Endothelial cell of umbilical vein (primary cell): ENCODE results near the gene CPNE8. TPM values are rescaled to one million over a fixed set of nuclear protein-coding genes. Genes with fewer than 3 reads are reported as not detected.

ENCODE experiments used
- BruUV-seq: library from RNA; stranded (reverse); fragments of 400-500 nt; replicated peaks from 2 replicates; lab custom pipeline; 2021; lab: Mats Ljungman, UMichigan
- CTCF ChIA-PET: fragments of 300-600, 350-600 bp; sonication (Branson Sonifier 250); formaldehyde crosslinking; loops from one replicate; lab custom pipeline; 2021; ENCODE audit warnings: antibody characterized with exemption, inconsistent platforms; lab: Charles Lee
- POLR2A ChIA-PET: fragments of 300-600, 350-600 bp; sonication (Branson Sonifier 250); formaldehyde crosslinking; loops from one replicate; lab custom pipeline; 2021; ENCODE audit warnings: antibody characterized with exemption, inconsistent platforms; lab: Charles Lee
- DNase-seq: peaks from one replicate; pipeline ENCODE4 v3.0.0-alpha.2; 2011; ENCODE audit warnings: low read depth, low spot score
- FAIRE-seq: peaks from 2 replicates; lab custom pipeline; 2011; peaks lifted over from hg19 to GRCh38; lab: Jason Lieb, UNC
- H2AFZ ChIP-seq: 2 replicates; pipeline ENCODE4 v1.6.0; 2012; ENCODE audit warnings: low read depth, low read length, control low read depth, inconsistent platforms
- H3K27ac ChIP-seq: 2 replicates; pipeline ENCODE4 v1.5.1; 2011; ENCODE audit warnings: low read depth, mild to moderate bottlenecking, control low read depth, low read length, moderate library complexity; ENCODE audit not compliant: insufficient read depth
- H3K27me3 ChIP-seq, 2 experiments: 2 replicates each; pipeline versions ENCODE4 v1.6.0 to v1.6.1; 2011; ENCODE audit warnings: low read length in 2 of 2, mixed read lengths in 1 of 2; ENCODE audit not compliant: control insufficient read depth in 2 of 2, insufficient read depth in 2 of 2
- H3K36me3 ChIP-seq, 2 experiments: 2 replicates in 1 of 2; 3 replicates in 1 of 2; pipeline ENCODE4 v1.5.1; 2011; ENCODE audit warnings: low read length in 2 of 2, mild to moderate bottlenecking in 1 of 2, moderate library complexity in 1 of 2; ENCODE audit not compliant: control insufficient read depth in 2 of 2, insufficient read depth in 2 of 2; ENCODE audit errors: extremely low read depth in 1 of 2
- H3K4me1 ChIP-seq: 3 replicates; pipeline ENCODE4 v1.5.1; 2011; ENCODE audit warnings: mild to moderate bottlenecking, low read length; ENCODE audit not compliant: control insufficient read depth, insufficient read depth; ENCODE audit errors: extremely low read depth
- H3K4me2 ChIP-seq: 2 replicates; pipeline ENCODE4 v1.6.1; 2011; ENCODE audit warnings: low read length, control low read depth, mixed read lengths; ENCODE audit not compliant: insufficient read depth
- H3K4me3 ChIP-seq, 3 experiments: fragments of 200-600 bp in 1 of 3; sonication (generic), shearing (Covaris generic) in 1 of 3; replicated peaks in 1 of 3; 2 replicates each; pipeline ENCODE4 v1.5.1; 2011 to 2016; ENCODE audit warnings: control low read depth in 3 of 3, low read length in 3 of 3, mild to moderate bottlenecking in 2 of 3, inconsistent platforms in 1 of 3, low read depth in 1 of 3, moderate library complexity in 1 of 3; ENCODE audit not compliant: insufficient read depth in 1 of 3
- H3K79me2 ChIP-seq: 2 replicates; pipeline ENCODE4 v1.6.0; 2012; ENCODE audit warnings: low read length, inconsistent platforms; ENCODE audit not compliant: control insufficient read depth, insufficient read depth
- H3K9ac ChIP-seq: replicated peaks from 2 replicates; pipeline ENCODE3; 2011; ENCODE audit warnings: low read length, control low read depth; ENCODE audit not compliant: insufficient read depth; ENCODE audit errors: extremely low read depth
- H3K9me1 ChIP-seq: replicated peaks from 3 replicates; pipeline ENCODE4 v1.6.0; 2011; ENCODE audit warnings: mild to moderate bottlenecking, low read length; ENCODE audit not compliant: control insufficient read depth, insufficient read depth; ENCODE audit errors: extremely low read depth
- H3K9me3 ChIP-seq: replicated peaks from 2 replicates; pipeline ENCODE4 v1.5.1; 2012; ENCODE audit warnings: low read length, inconsistent platforms; ENCODE audit not compliant: control insufficient read depth, insufficient read depth
- H4K20me1 ChIP-seq: replicated peaks from 2 replicates; pipeline ENCODE3; 2011; ENCODE audit warnings: mild to moderate bottlenecking, low read length; ENCODE audit not compliant: control insufficient read depth, insufficient read depth; ENCODE audit errors: extremely low read depth
- FOS ChIP-seq: IDR thresholded peaks from 2 replicates; pipeline ENCODE4 v1.6.1; 2011; ENCODE audit warnings: mild to moderate bottlenecking, low read length, moderate library complexity, borderline replicate concordance; ENCODE audit not compliant: insufficient read depth
- JUN ChIP-seq: IDR thresholded peaks from 2 replicates; pipeline ENCODE4 v1.6.1; 2011; ENCODE audit warnings: borderline replicate concordance, low read depth; ENCODE audit not compliant: insufficient read length, insufficient read depth
- MAX ChIP-seq: IDR thresholded peaks from 2 replicates; pipeline ENCODE4 v1.6.1; 2011; ENCODE audit not compliant: insufficient read depth, insufficient read length
- MYC ChIP-seq: IDR thresholded peaks from one replicate; pipeline ENCODE4 v1.6.1; 2011; ENCODE audit warnings: mild to moderate bottlenecking, low read depth, low read length
- POLR2A ChIP-seq: IDR thresholded peaks from 2 replicates; pipeline ENCODE4 v1.6.1; 2012; ENCODE audit warnings: low read depth, mild to moderate bottlenecking, control low read depth, low read length
- POLR2AphosphoS5 ChIP-seq: IDR thresholded peaks from 2 replicates; pipeline ENCODE4 v1.6.1; 2012; ENCODE audit warnings: low read depth, mild to moderate bottlenecking, control low read depth, low read length, moderate library complexity; ENCODE audit not compliant: insufficient read depth
- dilution Hi-C: fragments of 300-500 bp; cut with MboI; formaldehyde crosslinking; loops from one replicate; pipeline ENCODE4 v1.15.0; 2019; ENCODE audit warnings: low sequenced_read_pairs; ENCODE audit not compliant: extremely low pct_ligation_motif_present
- intact Hi-C: fragments of 100-400 bp; cut with micrococcal nuclease; formaldehyde crosslinking; loops from one replicate; pipeline ENCODE4 v1.10.0; 2022
- polyA plus RNA-seq, 4 experiments: library from polyadenylated mRNA; depleted of rRNA in 3 of 4; stranded (reverse) in 3 of 4; unstranded in 1 of 4; fragments of >200 nt; gene quantifications; 2 replicates each; pipeline versions ENCODE4 v1.2.1 to v1.2.3, GENCODE V29; 2011 to 2012; ENCODE audit warnings: missing spikeins in 1 of 4
- total RNA-seq: library from RNA; stranded (reverse); gene quantifications from 2 replicates; pipeline ENCODE4 v1.2.3, GENCODE V29; 2021
- TF ChIP-seq, protein P1 (sequence below), 2 donors: IDR thresholded peaks; 1 replicate in 1 of 2; 2 replicates in 1 of 2; pipeline ENCODE4 v1.5.1; 2011; ENCODE audit warnings: low read length in 2 of 2, mild to moderate bottlenecking in 2 of 2, moderate library complexity in 2 of 2, control low read depth in 1 of 2, inconsistent platforms in 1 of 2, low read depth in 1 of 2; ENCODE audit not compliant: insufficient read depth in 1 of 2; ENCODE audit errors: extremely low read depth in 1 of 2

Gene CPNE8
- total and polyA plus RNA-seq, 2 donors (not counting 3 experiments of a cell fraction or from before 2014, with no cell fraction given), result 4.4 to 13.7 TPM

- no peaks in the 10 kb centered on the region for H3K9me3 ChIP-seq
- no peaks in the 10 kb centered on the region for H3K79me2 ChIP-seq
- no TSS peak for BruUV-seq
- no peaks in the 10 kb centered on the region for H3K27me3 ChIP-seq
- no peak for TF ChIP-seq MYC
- no peak for TF ChIP-seq JUN
- no peak for TF ChIP-seq MAX
- no peak for TF ChIP-seq POLR2AphosphoS5
- TF ChIP-seq FOS, result no peak
- TF ChIP-seq POLR2A, result no peak
- TF ChIP-seq, protein P1, sequence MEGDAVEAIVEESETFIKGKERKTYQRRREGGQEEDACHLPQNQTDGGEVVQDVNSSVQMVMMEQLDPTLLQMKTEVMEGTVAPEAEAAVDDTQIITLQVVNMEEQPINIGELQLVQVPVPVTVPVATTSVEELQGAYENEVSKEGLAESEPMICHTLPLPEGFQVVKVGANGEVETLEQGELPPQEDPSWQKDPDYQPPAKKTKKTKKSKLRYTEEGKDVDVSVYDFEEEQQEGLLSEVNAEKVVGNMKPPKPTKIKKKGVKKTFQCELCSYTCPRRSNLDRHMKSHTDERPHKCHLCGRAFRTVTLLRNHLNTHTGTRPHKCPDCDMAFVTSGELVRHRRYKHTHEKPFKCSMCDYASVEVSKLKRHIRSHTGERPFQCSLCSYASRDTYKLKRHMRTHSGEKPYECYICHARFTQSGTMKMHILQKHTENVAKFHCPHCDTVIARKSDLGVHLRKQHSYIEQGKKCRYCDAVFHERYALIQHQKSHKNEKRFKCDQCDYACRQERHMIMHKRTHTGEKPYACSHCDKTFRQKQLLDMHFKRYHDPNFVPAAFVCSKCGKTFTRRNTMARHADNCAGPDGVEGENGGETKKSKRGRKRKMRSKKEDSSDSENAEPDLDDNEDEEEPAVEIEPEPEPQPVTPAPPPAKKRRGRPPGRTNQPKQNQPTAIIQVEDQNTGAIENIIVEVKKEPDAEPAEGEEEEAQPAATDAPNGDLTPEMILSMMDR (IDR thresholded peaks at IDR 0.05; ENCODE audit: extremely low read depth in 1 of 2, insufficient read depth in 1 of 2, low read depth in 1 of 2, low read length in 2 of 2), result no peak
- H3K9me1 ChIP-seq, result no peaks in the 10 kb centered on the region
- no peak overlapping the region for H3K9ac ChIP-seq
- dilution Hi-C loops, result no loop called here
- no peak overlapping the region for H3K27ac ChIP-seq
- no peaks in the 10 kb centered on the region for H3K4me1 ChIP-seq
- no peak overlapping the region for H3K4me3 ChIP-seq
- FAIRE-seq, result no peak
- POLR2A ChIA-PET, result no interaction called here
- H3K4me2 ChIP-seq, result no peak overlapping the region
- H4K20me1 ChIP-seq, result no peaks in the 10 kb centered on the region
- DNase-seq, result no peak
- no peaks in the 10 kb centered on the region for H3K36me3 ChIP-seq
- CTCF ChIA-PET, result no interaction called here
- intact Hi-C loops, result no loop called here
- H2AFZ ChIP-seq, result no peak overlapping the region
These were observed 73.7 kb downstream of the CPNE8 start for GRCh38 chr12:38831715-38832114.
